ENCODE measurements around the gene CEACAM19.

GRCh38 chr19:44663996-44664395 is 7.3 kb upstream of the CEACAM19 start:
- TF ChIP-seq CTCF (IDR thresholded peaks at IDR 0.05) (no peak), POLR2A (IDR thresholded peaks at IDR 0.05) (no peak), POLR2AphosphoS5 (IDR thresholded peaks at IDR 0.05) (no peak)
